Limb (tissue), 2 donors: ENCODE measurements around the gene SRRM1.
"Not testable (repeated sequence)": the region's sequence is repeated elsewhere in the genome, so short reads cannot be mapped to it uniquely, and the experiment has no call there.

Source experiments
- DNase-seq, 2 donors: peaks; one replicate each; pipeline ENCODE4 v3.0.0-alpha.2; 2016; ENCODE audit errors: extremely low spot score in 2 of 2

Gene SRRM1

GRCh38 chr1:24695202-24695974 lies 52.3 kb downstream of the SRRM1 start:
- DNase-seq, result no peak

GRCh38 chr1:24696041-24696755 lies 53.1 kb downstream of the SRRM1 start:
- no peak for DNase-seq

GRCh38 chr1:24696756-24697330 lies 53.7 kb downstream of the SRRM1 start:
- DNase-seq, result no peak

- not testable (repeated sequence) for DNase-seq
These were observed 54.4 kb downstream of the SRRM1 start for GRCh38 chr1:24697453-24698001.

- not testable (repeated sequence) for DNase-seq
These were observed 55.2 kb downstream of the SRRM1 start for GRCh38 chr1:24698326-24698725.

- no peak for DNase-seq
These were observed 56.5 kb downstream of the SRRM1 start for GRCh38 chr1:24699628-24700027.

GRCh38 chr1:24702511-24703293 lies 59.6 kb downstream of the SRRM1 start:
- DNase-seq, result peak; percentile 72 to 81

- no peak for DNase-seq
These were observed 61.5 kb downstream of the SRRM1 start for GRCh38 chr1:24704411-24705259.

GRCh38 chr1:24705260-24706073 lies 62.4 kb downstream of the SRRM1 start:
- DNase-seq, result peak; percentile 82 to 86

- DNase-seq, result not testable (repeated sequence)
These were observed 62.9 kb downstream of the SRRM1 start for GRCh38 chr1:24706074-24706389.

GRCh38 chr1:24707687-24708086 lies 64.6 kb downstream of the SRRM1 start:
- DNase-seq, result no peak

- no peak for DNase-seq
These were observed 65.8 kb downstream of the SRRM1 start for GRCh38 chr1:24708938-24709337.

- DNase-seq, result no peak
These were observed 66.8 kb downstream of the SRRM1 start for GRCh38 chr1:24709791-24710441.

- DNase-seq, result no peak
These were observed 68.2 kb downstream of the SRRM1 start for GRCh38 chr1:24711329-24711728.

- DNase-seq, result no peak
These were observed 70.1 kb downstream of the SRRM1 start for GRCh38 chr1:24713176-24713575.

- DNase-seq, result no peak
These were observed 70.6 kb downstream of the SRRM1 start for GRCh38 chr1:24713736-24714135.

- no peak for DNase-seq
These were observed 71.9 kb downstream of the SRRM1 start for GRCh38 chr1:24714859-24715520.

GRCh38 chr1:24715658-24716057 lies 72.6 kb downstream of the SRRM1 start:
- DNase-seq, result no peak
